Thoracic aorta (tissue), 2 donors: ENCODE data around the gene TBC1D5. TPM values are rescaled to one million over a fixed set of nuclear protein-coding genes. Genes with fewer than 3 reads are reported as not detected.

Experiments used
- ATAC-seq: fragments of 150-250 bp; one replicate; pipeline ENCODE4 v1.8.0; 2017; ENCODE audit warnings: low read depth; ENCODE audit not compliant: insufficient number of reproducible peaks, low FRiP score
- DNase-seq: peaks from one replicate; pipeline ENCODE4 v3.0.0-alpha.2; 2020; ENCODE audit warnings: low spot score
- H3K27ac ChIP-seq, 2 donors: fragments of 200-600 bp; sonication (generic); 1 replicate in 1 of 2; 2 replicates in 1 of 2; pipeline ENCODE4 v1.5.1; 2016; ENCODE audit warnings: mild to moderate bottlenecking in 2 of 2, moderate library complexity in 2 of 2
- H3K27me3 ChIP-seq: fragments of 200-600 bp; sonication (generic); replicated peaks from 2 replicates; pipeline ENCODE4 v1.6.0; 2016; ENCODE audit warnings: mild to moderate bottlenecking; ENCODE audit not compliant: insufficient read depth
- H3K36me3 ChIP-seq: fragments of 200-600 bp; sonication (generic); one replicate; pipeline ENCODE4 v1.5.1; 2016
- H3K4me1 ChIP-seq, 2 donors: fragments of 200-600 bp; sonication (generic); 1 replicate in 1 of 2; 2 replicates in 1 of 2; pipeline versions ENCODE4 v1.5.1 to v1.6.0; 2016; ENCODE audit warnings: low read depth in 2 of 2, mild to moderate bottlenecking in 1 of 2; ENCODE audit not compliant: control insufficient read depth in 1 of 2
- H3K4me3 ChIP-seq: fragments of 200-600 bp; sonication (generic); 2 replicates; pipeline ENCODE4 v1.5.1; 2016; ENCODE audit warnings: mild to moderate bottlenecking
- H3K9me3 ChIP-seq: fragments of 200-600 bp; sonication (generic); 2 replicates; pipeline ENCODE4 v1.5.1; 2016
- CTCF ChIP-seq: fragments of 200-600 bp; sonication (generic); IDR thresholded peaks from one replicate; pipeline ENCODE4 v1.5.1; 2019; ENCODE audit warnings: antibody characterized with exemption
- total RNA-seq, 2 donors: library from RNA; depleted of rRNA; stranded (reverse); fragments of >200 nt; gene quantifications; one replicate each; pipeline versions ENCODE4 v1.1.0 to v1.2.3, GENCODE V29; 2016

Gene TBC1D5
- total RNA-seq, 2 donors from 2014 or later = 80.6 to 103 TPM

- H3K4me1 ChIP-seq = peaks cover 4 to 11% of the 10 kb centered on the region in 2 donors
- H3K36me3 ChIP-seq = peaks cover 3% of the 10 kb centered on the region
- no peaks in the 10 kb centered on the region for H3K9me3 ChIP-seq
- no peak for TF ChIP-seq CTCF
- DNase-seq (no peak), ATAC-seq (no peak)
- H3K4me3 ChIP-seq = no peak overlapping the region
- no peaks in the 10 kb centered on the region for H3K27me3 ChIP-seq
- no peak overlapping the region for H3K27ac ChIP-seq
Measured at GRCh38 chr3:17372362-17373210, 369.8 kb downstream of the TBC1D5 start.

GRCh38 chr3:17369973-17370372 is 372.5 kb downstream of the TBC1D5 start:
- no peak overlapping the region for H3K27ac ChIP-seq
- H3K27me3 ChIP-seq = no peaks in the 10 kb centered on the region
- TF ChIP-seq CTCF = no peak
- ATAC-seq (no peak), DNase-seq (no peak)
- H3K4me1 ChIP-seq = peaks cover 4 to 8% of the 10 kb centered on the region in 2 donors
- no peak overlapping the region for H3K4me3 ChIP-seq
- peaks cover 3% of the 10 kb centered on the region for H3K36me3 ChIP-seq
- H3K9me3 ChIP-seq = no peaks in the 10 kb centered on the region

- Histone ChIP-seq H3K4me3 (no peak overlapping the region), H3K36me3 (peaks cover 3% of the 10 kb centered on the region), H3K4me1 (no peaks in the 10 kb centered on the region), H3K27me3 (no peaks in the 10 kb centered on the region), H3K9me3 (no peaks in the 10 kb centered on the region), H3K27ac (no peak overlapping the region)
- no peak for DNase-seq
- no peak for ATAC-seq
- TF ChIP-seq CTCF = no peak
Measured at GRCh38 chr3:17367171-17367570, 375.3 kb downstream of the TBC1D5 start.

- Histone ChIP-seq H3K36me3 (no peaks in the 10 kb centered on the region), H3K4me3 (no peak overlapping the region), H3K27me3 (no peaks in the 10 kb centered on the region), H3K9me3 (no peaks in the 10 kb centered on the region), H3K4me1 (no peaks in the 10 kb centered on the region), H3K27ac (no peak overlapping the region)
- DNase-seq (no peak), ATAC-seq (no peak)
- no peak for TF ChIP-seq CTCF
Measured at GRCh38 chr3:17360991-17361390, 381.4 kb downstream of the TBC1D5 start.

GRCh38 chr3:17359911-17360310 is 382.5 kb downstream of the TBC1D5 start:
- TF ChIP-seq CTCF = no peak
- Histone ChIP-seq H3K9me3 (no peaks in the 10 kb centered on the region), H3K27ac (no peak overlapping the region), H3K4me3 (no peak overlapping the region), H3K27me3 (no peaks in the 10 kb centered on the region), H3K36me3 (no peaks in the 10 kb centered on the region), H3K4me1 (no peaks in the 10 kb centered on the region)
- DNase-seq (no peak), ATAC-seq (no peak)
